GM12873 (cell line): ENCODE data around the gene TFAP2A.

Experiments used
- TF ChIP-seq, protein P1 (sequence below): IDR thresholded peaks from 2 replicates; pipeline ENCODE4 v1.5.1; 2012; ENCODE audit warnings: low read depth, mild to moderate bottlenecking, moderate library complexity, low read length, control low read depth; ENCODE audit not compliant: insufficient read depth; ENCODE audit errors: missing control alignments

The TFAP2A gene

DNA sequence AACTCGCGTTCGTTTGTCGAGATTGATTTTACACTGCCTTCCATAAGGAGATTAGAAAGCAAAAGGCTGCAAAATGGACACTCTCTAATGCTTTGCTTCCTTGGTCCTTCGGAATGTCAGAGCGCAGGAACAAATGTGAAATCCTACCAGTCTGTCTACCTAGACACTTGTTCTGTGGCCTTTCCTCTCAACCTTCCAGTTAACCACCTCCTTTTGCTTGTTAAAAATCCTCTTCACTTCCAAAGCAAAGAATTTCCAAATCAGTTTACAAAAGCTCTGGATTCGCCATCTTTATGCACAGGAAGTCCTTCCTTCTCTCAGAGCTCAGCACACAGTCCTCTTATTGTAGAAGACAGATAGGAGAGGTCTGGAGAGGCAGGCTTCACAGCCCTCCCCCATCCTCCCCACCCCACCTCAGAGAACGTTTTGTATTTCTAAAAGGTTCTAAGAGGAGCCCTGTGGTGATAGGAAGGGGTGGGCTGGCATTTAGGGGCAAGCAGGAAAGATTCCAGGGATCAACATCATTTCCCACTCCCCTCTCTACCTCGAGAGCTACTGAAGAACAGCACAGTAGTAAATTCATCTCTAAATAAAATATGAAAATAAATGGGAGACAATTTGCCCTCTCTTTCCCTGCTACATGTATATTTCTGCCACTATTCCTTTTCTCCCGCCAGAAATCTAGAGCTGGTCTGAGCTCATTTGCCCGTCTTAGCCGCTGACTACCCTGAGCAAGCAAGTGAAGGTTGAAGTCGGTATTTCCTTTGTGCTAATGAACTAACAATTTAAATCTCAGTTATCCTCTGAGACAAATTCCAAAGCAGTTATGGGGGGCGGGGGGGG is 18.9 kb downstream of the TFAP2A start:
- TF ChIP-seq, protein P1, sequence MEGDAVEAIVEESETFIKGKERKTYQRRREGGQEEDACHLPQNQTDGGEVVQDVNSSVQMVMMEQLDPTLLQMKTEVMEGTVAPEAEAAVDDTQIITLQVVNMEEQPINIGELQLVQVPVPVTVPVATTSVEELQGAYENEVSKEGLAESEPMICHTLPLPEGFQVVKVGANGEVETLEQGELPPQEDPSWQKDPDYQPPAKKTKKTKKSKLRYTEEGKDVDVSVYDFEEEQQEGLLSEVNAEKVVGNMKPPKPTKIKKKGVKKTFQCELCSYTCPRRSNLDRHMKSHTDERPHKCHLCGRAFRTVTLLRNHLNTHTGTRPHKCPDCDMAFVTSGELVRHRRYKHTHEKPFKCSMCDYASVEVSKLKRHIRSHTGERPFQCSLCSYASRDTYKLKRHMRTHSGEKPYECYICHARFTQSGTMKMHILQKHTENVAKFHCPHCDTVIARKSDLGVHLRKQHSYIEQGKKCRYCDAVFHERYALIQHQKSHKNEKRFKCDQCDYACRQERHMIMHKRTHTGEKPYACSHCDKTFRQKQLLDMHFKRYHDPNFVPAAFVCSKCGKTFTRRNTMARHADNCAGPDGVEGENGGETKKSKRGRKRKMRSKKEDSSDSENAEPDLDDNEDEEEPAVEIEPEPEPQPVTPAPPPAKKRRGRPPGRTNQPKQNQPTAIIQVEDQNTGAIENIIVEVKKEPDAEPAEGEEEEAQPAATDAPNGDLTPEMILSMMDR: no peak

DNA sequence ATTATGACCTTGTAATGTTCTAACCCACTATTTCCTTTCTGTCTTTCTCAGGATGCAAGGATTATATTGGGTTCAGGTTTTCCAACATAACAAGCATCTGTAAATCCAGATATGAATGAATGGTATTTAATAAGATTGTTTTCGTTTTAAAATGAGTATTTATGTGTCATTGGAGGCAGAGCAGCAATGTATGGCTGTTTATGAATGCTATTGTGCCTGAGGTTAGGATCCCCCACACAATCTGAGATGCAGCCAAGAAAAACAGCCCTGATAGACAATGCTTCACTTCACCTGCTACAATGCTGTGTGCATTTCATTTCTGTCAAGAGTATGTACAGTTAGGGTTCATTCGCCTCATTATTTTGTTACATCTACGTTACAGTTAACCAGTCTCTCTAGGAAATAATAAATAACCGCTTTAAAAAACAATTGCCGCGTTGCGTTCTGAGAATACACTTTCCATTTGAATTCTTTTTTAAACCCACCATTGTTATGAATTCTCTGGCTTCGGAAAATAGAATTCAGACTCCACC is 19.6 kb downstream of the TFAP2A start:
- TF ChIP-seq, protein P1: no peak

DNA sequence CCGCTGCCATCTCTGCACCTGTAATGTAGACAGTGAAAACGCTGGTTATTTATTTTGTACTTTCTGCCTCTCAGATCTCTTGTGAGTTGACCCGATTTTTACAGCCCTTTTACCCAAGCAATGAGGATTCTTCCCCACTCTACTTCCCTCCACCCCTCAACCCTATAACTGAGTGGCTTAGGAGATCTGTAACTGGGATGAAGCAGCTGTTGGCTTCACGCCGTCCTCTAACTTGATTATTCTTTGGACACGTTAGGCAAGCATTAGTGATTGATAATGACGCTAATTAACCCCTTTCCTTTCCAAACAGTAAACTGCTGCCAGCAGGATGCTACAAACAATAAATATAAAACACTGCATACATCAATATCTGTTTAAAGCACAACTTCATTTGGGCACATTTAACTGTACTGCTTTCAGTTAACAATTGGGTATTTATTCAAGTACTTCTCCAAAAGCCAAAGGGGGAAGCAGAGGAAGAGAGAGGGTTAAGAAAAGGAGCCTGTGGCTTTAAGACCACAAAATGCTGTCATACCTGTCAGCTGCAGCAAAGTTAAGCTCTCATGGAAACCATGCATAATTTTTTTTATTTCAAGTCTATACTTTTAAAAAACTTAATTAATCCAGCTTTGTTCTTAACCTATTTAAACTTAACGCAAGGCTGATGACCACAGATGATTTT is 21.2 kb downstream of the TFAP2A start:
- TF ChIP-seq, protein P1: no peak

DNA sequence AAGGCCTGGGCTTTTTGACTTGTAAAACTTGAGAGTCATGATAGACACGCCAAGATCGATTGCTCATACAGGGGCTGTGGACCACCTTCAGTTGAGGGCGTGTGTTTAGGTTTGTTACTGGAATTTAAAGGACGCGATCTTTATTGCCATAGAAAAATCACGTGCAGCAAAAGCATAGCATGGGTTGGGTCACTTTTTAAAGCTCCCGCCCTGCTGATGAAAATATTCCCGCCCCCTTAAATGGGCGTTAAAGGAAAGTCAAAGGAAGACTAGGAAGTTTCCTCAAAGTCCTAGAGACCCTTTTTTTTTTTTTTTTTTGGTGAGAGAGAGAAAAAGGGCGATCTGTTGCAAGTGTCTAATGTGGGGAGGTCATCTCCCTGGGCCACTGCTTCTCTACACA is 23.1 kb downstream of the TFAP2A start:
- TF ChIP-seq, protein P1: no peak

DNA sequence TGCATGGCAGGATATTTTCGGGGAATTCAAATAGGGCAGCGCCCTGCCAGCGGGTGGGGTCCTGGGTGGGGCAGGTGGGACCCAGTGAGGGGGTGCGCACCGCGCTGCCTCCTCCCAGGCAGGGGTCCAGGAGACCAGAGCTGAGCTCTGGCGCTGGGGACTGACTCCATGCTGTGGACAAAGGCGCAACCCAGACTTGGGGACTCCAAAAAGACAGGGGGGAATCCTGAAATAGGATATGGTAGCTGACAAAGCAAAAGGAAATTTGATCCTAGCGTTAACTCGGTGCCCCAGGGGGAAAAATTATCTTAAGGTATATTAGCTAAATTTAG is 23.6 kb downstream of the TFAP2A start:
- TF ChIP-seq, protein P1: no peak

DNA sequence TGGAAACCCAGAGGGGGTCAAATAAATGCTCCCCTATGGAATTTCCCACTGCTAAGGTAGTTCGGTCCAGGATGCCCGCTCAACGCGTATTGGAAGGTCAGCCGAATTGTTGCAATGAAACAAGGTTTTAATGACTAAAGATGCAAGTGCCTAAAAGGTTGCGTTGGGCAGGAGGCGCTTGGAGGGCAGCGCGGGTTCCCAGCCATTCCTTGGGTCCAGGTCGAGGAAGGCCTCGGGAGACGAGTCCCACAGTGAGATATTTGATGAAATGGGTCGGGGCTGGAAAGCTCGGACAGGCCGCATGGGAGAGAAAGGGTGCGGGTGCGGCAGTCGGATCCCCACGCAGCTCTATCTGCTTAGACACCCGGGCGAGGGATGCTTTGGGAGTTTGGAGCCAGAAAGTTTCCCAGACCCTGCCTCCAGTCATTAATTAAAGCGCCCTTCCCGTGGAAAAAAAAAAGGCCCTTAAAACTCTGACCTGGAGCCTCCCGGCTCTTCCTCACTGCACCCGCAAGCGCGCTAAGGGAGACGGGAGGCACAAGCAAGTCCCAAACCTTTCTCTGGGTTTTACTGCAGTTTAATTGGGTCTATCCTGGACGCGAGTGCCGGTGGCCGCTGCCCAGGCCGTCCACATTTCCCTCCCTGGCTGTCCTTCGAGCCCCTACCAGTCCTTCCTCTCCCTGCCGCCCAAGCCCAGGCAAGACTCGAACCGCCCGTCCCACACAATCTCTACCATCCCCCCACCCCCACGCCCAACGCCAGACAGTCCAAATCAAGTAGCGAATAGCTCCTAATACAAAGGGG is 24.2 kb downstream of the TFAP2A start:
- TF ChIP-seq, protein P1: no peak

DNA sequence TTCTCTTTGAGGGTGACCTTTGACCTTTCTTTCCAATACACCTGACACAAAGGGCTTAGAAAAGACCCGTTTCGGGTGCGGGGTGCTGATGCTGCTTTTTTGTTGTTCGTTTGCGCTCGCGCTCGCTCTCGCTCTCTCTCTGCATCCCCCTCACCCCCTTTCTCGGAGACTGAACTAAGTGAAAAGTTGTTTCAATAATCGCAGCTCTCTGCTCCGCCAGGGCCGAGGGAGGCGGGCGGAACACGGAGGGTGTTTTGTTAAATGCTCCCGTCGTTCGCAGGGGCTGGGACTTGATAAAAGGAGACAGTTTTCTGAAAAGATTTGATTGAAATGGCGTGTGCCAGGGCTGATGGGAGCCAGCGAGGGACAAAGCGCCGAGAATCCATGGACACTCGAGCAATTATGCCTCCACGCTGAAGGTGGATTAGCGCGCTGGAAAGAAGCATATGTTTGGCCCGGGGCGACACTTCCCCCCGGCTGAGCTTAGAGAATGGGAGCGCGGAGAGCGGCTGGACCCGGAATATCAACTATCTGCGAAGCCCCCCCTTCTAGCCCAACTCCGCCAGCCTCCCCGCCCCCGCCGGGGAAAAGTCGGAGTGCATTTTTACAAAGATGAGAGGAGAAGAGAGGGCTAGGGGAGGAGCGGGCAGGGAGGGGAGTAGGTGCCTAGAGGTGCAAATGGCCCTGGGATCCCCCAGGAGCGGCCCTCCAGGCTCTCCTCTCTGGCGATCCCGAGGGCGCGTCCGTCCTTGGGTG is 25.0 kb downstream of the TFAP2A start:
- TF ChIP-seq, protein P1: no peak
